HEK293 (cell line): ENCODE measurements around the gene PRKD1.

Experiments
- CTCF ChIP-seq: fragments of 450-650 bp; formaldehyde crosslinking; IDR thresholded peaks from 2 replicates; pipeline ENCODE4 v1.5.1; 2016; ENCODE audit warnings: missing biosample characterization, missing genetic modification characterization
- ZEB2 ChIP-seq: fragments of 450-650 bp; formaldehyde crosslinking; IDR thresholded peaks from 2 replicates; pipeline ENCODE4 v1.5.1; 2016; ENCODE audit warnings: missing biosample characterization, missing genetic modification characterization
- ZNF184 ChIP-seq: fragments of 450-650 bp; IDR thresholded peaks from 2 replicates; pipeline ENCODE4 v1.5.1; 2018; ENCODE audit warnings: missing biosample characterization, mild to moderate bottlenecking, missing genetic modification characterization
- ZNF274 ChIP-seq, 2 experiments: fragments of 200-500 bp in 1 of 2; fragments of 450-650 bp in 1 of 2; sonication (Bioruptor generic) in 1 of 2; formaldehyde crosslinking in 1 of 2; IDR thresholded peaks; 2 replicates each; pipeline versions ENCODE4 v1.5.1 to v1.6.1; 2014 to 2016; ENCODE audit warnings: borderline replicate concordance in 1 of 2, inconsistent platforms in 1 of 2, low read length in 1 of 2, missing biosample characterization in 1 of 2, missing genetic modification characterization in 1 of 2
- ZNF501 ChIP-seq: fragments of 450-650 bp; formaldehyde crosslinking; IDR thresholded peaks from 2 replicates; pipeline ENCODE4 v1.5.1; 2016; ENCODE audit warnings: missing biosample characterization, missing genetic modification characterization
- ZNF777 ChIP-seq: fragments of 450-650 bp; formaldehyde crosslinking; IDR thresholded peaks from 2 replicates; pipeline ENCODE4 v1.5.1; 2017; ENCODE audit warnings: missing biosample characterization, missing genetic modification characterization, borderline replicate concordance

GRCh38 chr14:29643433-29644211 is 284.0 kb downstream of the PRKD1 start:
- no peak for TF ChIP-seq ZNF184 (tag by site-specific recombination)
- no peak for TF ChIP-seq ZNF274 (IDR thresholded peaks at IDR 0.05; ENCODE audit: low read length)
- no peak for TF ChIP-seq ZNF274 (tag by site-specific recombination; IDR thresholded peaks at IDR 0.05; ENCODE audit: borderline replicate concordance)
- TF ChIP-seq ZNF501 (tag by site-specific recombination): no peak
- no peak for TF ChIP-seq ZEB2 (tag by site-specific recombination)
- no peak for TF ChIP-seq ZNF777 (tag by site-specific recombination)
- no peak for TF ChIP-seq CTCF (tag by site-specific recombination)
